22Rv1 (cell line): ENCODE data around the gene TNFRSF19.

Experiments used
- H3K27ac ChIP-seq: fragments of 450-650 bp; 2 replicates; pipeline ENCODE4 v1.5.1; 2017
- CTCF ChIP-seq: fragments of 450-650 bp; IDR thresholded peaks from 2 replicates; pipeline ENCODE4 v1.5.1; 2017; ENCODE audit warnings: mild to moderate bottlenecking
- ZFX ChIP-seq: fragments of 450-650 bp; IDR thresholded peaks from 2 replicates; pipeline ENCODE4 v1.6.1; 2017; ENCODE audit warnings: antibody characterized with exemption, borderline replicate concordance

Gene TNFRSF19

GRCh38 chr13:23685416-23685815 lies 115.2 kb downstream of the TNFRSF19 start:
- no peak overlapping the region for H3K27ac ChIP-seq
- TF ChIP-seq ZFX (no peak), CTCF (no peak)

- TF ChIP-seq ZFX: no peak
- no peak overlapping the region for H3K27ac ChIP-seq
Measured at GRCh38 chr13:23686948-23687347, 116.7 kb downstream of the TNFRSF19 start.

- no peak for TF ChIP-seq CTCF
- no peak for TF ChIP-seq ZFX
- H3K27ac ChIP-seq: no peak overlapping the region
Measured at GRCh38 chr13:23687614-23688013, 117.4 kb downstream of the TNFRSF19 start.

GRCh38 chr13:23688336-23688735 lies 118.1 kb downstream of the TNFRSF19 start:
- TF ChIP-seq CTCF: no peak
- TF ChIP-seq ZFX: no peak
- no peak overlapping the region for H3K27ac ChIP-seq

- H3K27ac ChIP-seq: no peak overlapping the region
- TF ChIP-seq CTCF (no peak), ZFX (no peak)
Measured at GRCh38 chr13:23690668-23691067, 120.5 kb downstream of the TNFRSF19 start.

GRCh38 chr13:23692816-23693215 lies 122.6 kb downstream of the TNFRSF19 start:
- TF ChIP-seq ZFX (no peak), CTCF (no peak)
- no peak overlapping the region for H3K27ac ChIP-seq

- TF ChIP-seq CTCF: no peak
- TF ChIP-seq ZFX: no peak
- H3K27ac ChIP-seq: no peak overlapping the region
Measured at GRCh38 chr13:23695196-23695595, 125.0 kb downstream of the TNFRSF19 start.

- TF ChIP-seq ZFX (no peak), CTCF (no peak)
- H3K27ac ChIP-seq: no peak overlapping the region
Measured at GRCh38 chr13:23695711-23696464, 125.7 kb downstream of the TNFRSF19 start.
